Lower lobe of right lung (tissue), 2 donors: ENCODE data around the gene RAP1GAP. TPM values are rescaled to one million over a fixed set of nuclear protein-coding genes. Genes with fewer than 3 reads are reported as not detected.
"Not testable (repeated sequence)": the region's sequence is repeated elsewhere in the genome, so short reads cannot be mapped to it uniquely, and the experiment has no call there.

Experiments
- ATAC-seq, 2 donors: fragments of 200-7000 bp; cut with Tn5 transposase; one replicate each; pipeline ENCODE4 v1.9.1; 2020 to 2022; ENCODE audit warnings: mild to moderate bottlenecking in 2 of 2, moderate library complexity in 2 of 2
- DNase-seq: peaks from one replicate; pipeline ENCODE4 v3.0.0-alpha.2; 2020
- H3K27ac ChIP-seq: fragments of 200-600 bp; one replicate; pipeline ENCODE4 v1.8.0; 2022
- H3K27me3 ChIP-seq: fragments of 200-600 bp; one replicate; pipeline ENCODE4 v1.8.0; 2022; ENCODE audit warnings: low read depth
- H3K36me3 ChIP-seq: fragments of 200-600 bp; one replicate; pipeline ENCODE4 v1.8.0; 2022; ENCODE audit warnings: mild to moderate bottlenecking
- H3K4me1 ChIP-seq: fragments of 200-600 bp; one replicate; pipeline ENCODE4 v1.8.0; 2022
- H3K4me3 ChIP-seq: fragments of 200-600 bp; one replicate; pipeline ENCODE4 v1.8.0; 2022; ENCODE audit warnings: mild to moderate bottlenecking
- H3K9me3 ChIP-seq: fragments of 200-600 bp; one replicate; pipeline ENCODE4 v1.8.0; 2022
- intact Hi-C: fragments of 100-400 bp; cut with DNase I; formaldehyde crosslinking; loops from one replicate; pipeline ENCODE4 v1.11.0; 2022
- total RNA-seq: library from RNA; stranded (reverse); fragmentation: NEBNext Ultra II Directional; extraction: Animal tissue kit (Norgen Biotek cat#: 25700); gene quantifications from one replicate; pipeline ENCODE4 v1.2.1, GENCODE V29; 2021
- TF ChIP-seq, protein P1 (sequence below): fragments of 200-600 bp; IDR thresholded peaks from one replicate; pipeline ENCODE4 v1.8.0; 2022; ENCODE audit warnings: antibody characterized with exemption, mild to moderate bottlenecking
- donor health status: DM: no; HTN: yes; CAD: no; lungs with severe emphysema.

The RAP1GAP gene
- total RNA-seq, 1 donor from 2014 or later, result 33.7 TPM

GRCh38 chr1:21680381-21680780, 11.2 kb upstream of the RAP1GAP start:
- Histone ChIP-seq H3K36me3 (peaks cover 72% of the 10 kb centered on the region), H3K27ac (no peak overlapping the region), H3K27me3 (no peaks in the 10 kb centered on the region), H3K4me1 (no peaks in the 10 kb centered on the region), H3K4me3 (no peak overlapping the region), H3K9me3 (no peaks in the 10 kb centered on the region)
- TF ChIP-seq, protein P1, sequence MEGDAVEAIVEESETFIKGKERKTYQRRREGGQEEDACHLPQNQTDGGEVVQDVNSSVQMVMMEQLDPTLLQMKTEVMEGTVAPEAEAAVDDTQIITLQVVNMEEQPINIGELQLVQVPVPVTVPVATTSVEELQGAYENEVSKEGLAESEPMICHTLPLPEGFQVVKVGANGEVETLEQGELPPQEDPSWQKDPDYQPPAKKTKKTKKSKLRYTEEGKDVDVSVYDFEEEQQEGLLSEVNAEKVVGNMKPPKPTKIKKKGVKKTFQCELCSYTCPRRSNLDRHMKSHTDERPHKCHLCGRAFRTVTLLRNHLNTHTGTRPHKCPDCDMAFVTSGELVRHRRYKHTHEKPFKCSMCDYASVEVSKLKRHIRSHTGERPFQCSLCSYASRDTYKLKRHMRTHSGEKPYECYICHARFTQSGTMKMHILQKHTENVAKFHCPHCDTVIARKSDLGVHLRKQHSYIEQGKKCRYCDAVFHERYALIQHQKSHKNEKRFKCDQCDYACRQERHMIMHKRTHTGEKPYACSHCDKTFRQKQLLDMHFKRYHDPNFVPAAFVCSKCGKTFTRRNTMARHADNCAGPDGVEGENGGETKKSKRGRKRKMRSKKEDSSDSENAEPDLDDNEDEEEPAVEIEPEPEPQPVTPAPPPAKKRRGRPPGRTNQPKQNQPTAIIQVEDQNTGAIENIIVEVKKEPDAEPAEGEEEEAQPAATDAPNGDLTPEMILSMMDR, result no peak
- DNase-seq (no peak), ATAC-seq (no peak)
- intact Hi-C loops, result no loop called here

DNA sequence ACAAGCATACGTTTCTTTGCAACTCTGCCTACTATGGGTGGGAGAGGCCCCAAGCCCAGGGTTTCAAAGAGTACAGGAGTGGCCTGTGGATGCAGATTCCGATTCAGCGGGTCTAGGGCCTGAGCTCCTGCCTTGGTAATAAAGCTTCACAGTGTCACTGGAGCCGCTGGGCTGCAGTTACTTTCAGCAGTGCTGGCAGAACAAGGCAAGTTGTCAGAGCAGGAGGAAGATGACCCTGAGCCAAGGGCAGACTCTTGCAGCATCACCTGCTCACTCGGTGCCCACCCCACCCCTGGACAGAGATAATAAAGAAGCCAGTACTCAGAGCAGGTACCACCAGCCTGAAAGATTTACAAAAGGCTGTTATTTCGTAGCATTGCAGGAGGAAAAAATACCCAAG, 8.0 kb upstream of the RAP1GAP start:
- TF ChIP-seq, protein P1, result no peak
- H3K9me3 ChIP-seq, result no peaks in the 10 kb centered on the region
- no peak overlapping the region for H3K27ac ChIP-seq
- no peak overlapping the region for H3K4me3 ChIP-seq
- peaks cover 17% of the 10 kb centered on the region for H3K4me1 ChIP-seq
- ATAC-seq (no peak), DNase-seq (no peak)
- H3K36me3 ChIP-seq, result peaks cover 46% of the 10 kb centered on the region
- intact Hi-C loops, result no loop called here
- H3K27me3 ChIP-seq, result no peaks in the 10 kb centered on the region

DNA sequence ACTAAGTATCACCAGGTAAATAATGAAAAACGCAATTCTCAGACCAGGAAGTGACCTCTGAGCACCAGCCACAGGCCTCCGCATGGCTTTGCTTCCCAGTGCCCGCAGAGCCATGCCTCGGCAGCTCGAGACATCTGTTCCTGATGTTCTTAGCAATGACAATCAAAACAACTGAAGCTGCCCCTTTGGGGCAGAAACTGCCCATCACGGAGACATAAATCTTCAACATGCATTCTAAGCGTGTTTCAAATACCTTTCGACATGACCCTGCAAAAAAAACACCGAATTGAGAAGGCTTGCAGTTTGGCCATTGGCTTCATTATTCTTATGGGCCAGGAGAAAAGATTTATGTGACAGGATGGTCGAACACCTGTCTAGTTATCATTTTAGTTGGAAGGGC, 5.8 kb upstream of the RAP1GAP start:
- Histone ChIP-seq H3K9me3 (no peaks in the 10 kb centered on the region), H3K4me1 (peaks cover 26% of the 10 kb centered on the region), H3K27ac (no peak overlapping the region), H3K36me3 (peaks cover 31% of the 10 kb centered on the region), H3K27me3 (peaks cover 5% of the 10 kb centered on the region), H3K4me3 (no peak overlapping the region)
- DNase-seq (no peak), ATAC-seq (no peak)
- TF ChIP-seq, protein P1, result no peak
- intact Hi-C loops, result no loop called here

DNA sequence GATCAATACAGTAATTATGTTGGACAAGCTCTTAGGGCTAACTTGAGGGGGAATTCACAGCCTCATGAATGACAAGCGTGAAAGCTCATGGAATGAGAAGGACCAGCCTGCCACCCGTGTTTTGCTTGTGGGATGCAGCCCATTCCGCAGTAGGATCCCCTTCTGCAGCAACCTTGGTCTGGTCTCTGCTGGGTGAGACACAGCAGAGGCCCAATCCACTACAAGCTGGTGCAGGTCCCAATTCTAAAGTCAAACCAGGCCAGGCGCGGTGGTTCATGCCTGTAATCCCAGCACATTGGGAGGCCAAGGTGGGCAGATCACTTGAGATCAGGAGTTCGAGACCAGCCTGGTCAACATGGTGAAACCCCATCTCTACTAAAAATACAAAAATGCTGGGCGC, 4.7 kb upstream of the RAP1GAP start:
- Histone ChIP-seq H3K27me3 (peaks cover 16% of the 10 kb centered on the region), H3K4me1 (peaks cover 37% of the 10 kb centered on the region), H3K27ac (peak overlapping the region; percentile 56), H3K36me3 (peaks cover 20% of the 10 kb centered on the region)
- intact Hi-C loops, H3K9me3 ChIP-seq, DNase-seq, H3K4me3 ChIP-seq, ATAC-seq: not testable (repeated sequence)

DNA sequence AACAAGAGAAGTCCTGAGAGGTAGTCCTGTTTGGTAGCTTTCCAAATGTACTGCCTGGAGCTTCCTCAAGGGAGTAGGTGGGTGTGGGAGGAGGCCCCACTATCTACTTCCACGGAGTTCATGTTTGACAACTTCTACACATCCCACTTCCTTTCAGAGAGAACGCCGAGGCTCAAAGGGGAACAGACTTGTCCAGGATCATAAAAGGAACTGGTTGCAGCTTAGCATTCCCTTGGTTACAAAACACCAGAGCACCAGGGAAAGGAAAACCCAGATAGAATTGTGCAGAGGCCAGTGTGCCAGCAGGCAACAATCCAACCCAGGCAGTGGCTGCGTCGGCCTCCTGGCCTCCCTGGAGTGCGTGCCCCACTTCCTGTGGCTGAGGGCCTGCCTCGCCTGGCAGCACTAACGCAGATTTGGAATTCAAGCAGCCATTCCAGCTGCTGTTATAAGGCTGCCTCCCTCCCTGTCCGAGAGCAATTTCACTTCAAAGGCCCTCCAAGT, 4.2 kb upstream of the RAP1GAP start:
- TF ChIP-seq, protein P1, result no peak
- H3K27ac ChIP-seq, result peak overlapping the region; percentile 56
- peaks cover 21% of the 10 kb centered on the region for H3K27me3 ChIP-seq
- peaks cover 42% of the 10 kb centered on the region for H3K4me1 ChIP-seq
- ATAC-seq (peak; percentile 70 to 77), DNase-seq (peak; percentile 80)
- H3K36me3 ChIP-seq, result peaks cover 15% of the 10 kb centered on the region
- intact Hi-C loops, result no loop called here
- no peak overlapping the region for H3K4me3 ChIP-seq
- no peaks in the 10 kb centered on the region for H3K9me3 ChIP-seq

- Histone ChIP-seq H3K9me3 (no peaks in the 10 kb centered on the region), H3K4me1 (peaks cover 46% of the 10 kb centered on the region), H3K36me3 (peaks cover 8% of the 10 kb centered on the region), H3K27me3 (peaks cover 27% of the 10 kb centered on the region), H3K27ac (peak overlapping the region; percentile 56), H3K4me3 (no peak overlapping the region)
- ATAC-seq, result no peak
- intact Hi-C loops, result no loop called here
- TF ChIP-seq, protein P1, result no peak
- no peak for DNase-seq
These were observed 3.5 kb upstream of the RAP1GAP start for GRCh38 chr1:21672478-21673276.
